HG02642 (cell line): ENCODE measurements around the gene DIAPH2.

Experiments used
- ATAC-seq: cut with Tn5 transposase; IDR thresholded peaks from one replicate; pipeline ENCODE4 v1.9.1; 2021; ENCODE audit warnings: mild to moderate bottlenecking; ENCODE audit not compliant: unreplicated experiment, poor library complexity

The DIAPH2 gene

DNA sequence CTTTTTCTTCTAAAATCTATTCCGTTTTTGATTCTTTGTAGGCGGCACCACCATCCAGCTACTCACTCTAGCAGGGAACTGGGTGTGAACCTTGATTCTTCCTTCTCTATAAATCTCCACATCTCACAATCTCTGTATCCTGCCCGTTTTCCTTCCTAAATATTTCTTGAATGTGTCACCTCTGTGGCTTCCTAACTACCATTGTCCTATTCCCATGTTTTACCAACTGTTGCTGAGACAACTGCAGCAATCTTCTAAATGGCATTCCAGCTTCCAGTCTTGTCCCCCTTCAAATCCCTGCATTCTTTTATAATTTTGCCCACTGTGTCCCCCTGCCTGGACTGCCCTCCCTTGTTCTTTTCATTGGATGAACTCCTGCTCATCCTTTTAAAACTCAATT is 840.4 kb downstream of the DIAPH2 start:
- no peak for ATAC-seq

- ATAC-seq, result no peak
Observed at GRCh38 chrX:97525981-97526380, 841.3 kb downstream of the DIAPH2 start.

- no peak for ATAC-seq
Observed at GRCh38 chrX:97527725-97528124, 843.1 kb downstream of the DIAPH2 start.

DNA sequence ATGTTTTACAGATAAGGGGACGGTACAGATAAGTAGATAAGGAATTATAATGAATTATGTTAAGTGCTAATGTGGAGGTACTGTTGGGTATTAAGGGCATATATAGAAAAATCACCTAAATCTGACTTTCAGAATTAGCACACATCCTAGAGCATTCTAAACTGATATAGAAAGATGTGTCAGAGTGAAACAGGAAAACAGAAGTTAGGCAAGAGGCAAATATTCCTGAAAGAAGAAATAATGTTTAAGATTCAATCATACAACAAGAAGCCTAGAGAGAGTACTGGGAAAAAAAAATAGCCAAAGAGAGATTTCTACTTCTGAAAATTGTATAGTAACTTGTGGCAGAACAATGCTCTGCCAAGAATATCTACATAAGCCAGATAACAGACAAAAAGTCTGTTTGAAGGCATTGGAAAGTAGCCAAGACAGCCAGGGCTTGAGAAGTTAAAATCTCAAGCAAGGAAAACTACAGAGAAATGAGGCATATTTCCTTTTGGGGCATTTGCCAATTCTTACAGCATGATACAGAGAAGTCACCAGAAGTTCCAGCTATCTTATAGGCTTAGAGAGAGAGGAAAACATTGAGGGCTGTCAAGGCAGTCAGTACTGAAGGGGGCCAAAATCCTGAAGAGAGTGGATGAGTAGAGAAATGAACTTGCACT is 845.0 kb downstream of the DIAPH2 start:
- no peak for ATAC-seq

DNA sequence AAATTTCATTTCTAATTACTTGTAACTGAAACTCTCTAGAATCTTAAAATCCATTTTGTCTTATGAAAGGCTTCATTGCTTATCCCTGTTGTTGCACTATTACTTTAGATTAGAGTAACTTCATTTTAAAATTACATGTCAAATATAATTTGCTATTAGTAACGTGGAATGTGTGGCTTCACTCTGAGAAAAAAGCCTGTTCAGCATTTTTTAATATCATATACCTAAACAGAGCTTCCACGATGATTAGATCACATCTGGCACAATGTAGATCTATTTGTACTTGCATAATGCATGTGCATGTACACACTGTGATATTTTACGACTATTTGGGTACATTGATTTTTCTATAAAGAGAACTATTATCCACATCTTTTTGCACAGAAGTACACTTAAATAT is 847.2 kb downstream of the DIAPH2 start:
- ATAC-seq, result no peak

- ATAC-seq, result no peak
Observed at GRCh38 chrX:97538745-97539144, 854.1 kb downstream of the DIAPH2 start.

DNA sequence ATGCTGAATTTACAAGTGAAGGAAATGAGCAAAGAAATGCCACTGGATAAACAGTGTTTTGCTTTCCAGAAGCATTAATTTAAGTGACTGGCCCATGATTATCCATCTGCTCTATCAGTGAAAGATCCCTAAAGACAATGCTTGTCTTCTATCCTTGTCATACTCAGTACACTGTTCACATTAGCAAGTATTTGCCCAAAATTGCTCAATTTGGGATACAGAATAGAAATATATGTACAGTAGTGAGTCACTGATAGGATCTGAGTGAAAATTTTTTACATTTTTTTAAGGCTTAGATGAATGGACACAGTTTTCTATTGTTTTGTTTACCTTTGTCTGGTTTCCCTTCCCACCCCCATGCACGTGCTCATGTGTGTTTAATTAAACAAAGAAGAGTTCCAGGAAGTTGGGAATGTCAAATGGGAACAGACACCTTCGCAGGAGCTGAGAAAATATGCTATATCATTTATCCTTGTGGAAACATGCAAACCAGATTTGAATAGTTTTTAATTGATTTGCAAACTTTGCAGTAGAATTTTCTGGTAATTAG is 855.4 kb downstream of the DIAPH2 start:
- no peak for ATAC-seq

DNA sequence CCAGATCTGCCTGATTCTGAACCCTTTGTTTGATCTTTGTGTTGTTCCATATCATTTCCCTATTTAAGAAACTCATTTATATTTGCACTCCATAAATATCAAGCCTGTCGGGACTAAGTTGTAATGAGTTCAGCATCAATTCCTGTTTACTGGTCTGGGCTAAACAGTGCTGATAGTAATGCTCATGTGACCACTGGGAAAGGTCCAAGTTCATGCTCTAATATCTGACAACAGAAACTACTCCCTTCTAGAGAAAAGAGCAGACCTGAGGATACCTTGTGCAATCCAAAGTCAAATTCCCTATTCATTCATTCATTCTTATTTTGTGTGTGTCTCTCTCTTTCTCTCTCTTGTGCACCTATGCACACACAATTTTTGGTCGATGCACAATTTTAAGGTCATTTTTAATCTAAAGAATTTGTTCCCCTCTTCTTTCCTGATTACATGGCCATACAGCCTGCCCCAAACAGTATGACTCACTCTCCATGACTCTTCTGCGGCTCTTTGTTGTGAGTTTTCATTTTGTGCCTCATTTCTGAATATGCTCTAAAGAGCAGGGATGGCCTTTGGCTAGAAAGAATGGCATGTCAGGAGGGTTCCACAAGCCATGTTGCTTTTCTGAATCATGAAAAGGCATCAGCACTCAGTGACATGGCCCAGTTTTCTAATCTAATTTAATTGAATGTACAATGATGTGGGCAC is 863.4 kb downstream of the DIAPH2 start:
- no peak for ATAC-seq

DNA sequence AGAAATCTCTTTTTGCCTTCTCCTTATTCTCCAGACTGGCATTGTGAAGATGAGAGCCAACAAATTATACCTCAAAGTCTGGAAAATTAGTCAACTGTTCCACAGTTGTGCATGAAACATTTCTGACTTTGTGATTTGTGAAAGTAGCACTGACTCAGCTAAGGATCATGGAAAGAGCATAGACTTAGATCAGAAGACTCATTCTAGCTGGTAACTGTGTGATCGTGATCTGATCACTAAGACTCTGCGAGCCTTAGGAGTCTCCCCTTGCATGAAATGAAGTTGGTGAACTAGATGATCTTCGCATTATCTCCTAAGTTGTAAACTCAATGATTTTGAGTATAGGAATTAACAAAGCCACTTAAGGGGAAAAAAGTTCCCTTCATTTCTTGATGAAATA is 867.2 kb downstream of the DIAPH2 start:
- ATAC-seq, result no peak

DNA sequence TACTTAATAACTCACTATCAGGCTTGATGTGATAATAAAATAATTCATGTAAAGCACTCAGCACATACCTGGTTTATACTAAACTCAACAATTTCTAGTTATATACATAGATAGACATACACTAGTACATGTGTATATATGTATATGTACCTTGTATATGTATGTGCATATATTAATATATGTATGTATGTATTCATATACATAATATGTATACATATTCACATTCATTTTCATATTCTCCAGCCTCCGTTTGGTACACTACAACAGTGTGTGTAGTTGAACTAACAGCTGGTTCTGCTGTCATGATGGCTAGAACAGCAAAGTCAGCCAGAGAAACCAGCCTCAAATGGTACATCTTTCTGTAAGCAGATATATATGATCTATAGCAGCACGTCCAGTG is 869.2 kb downstream of the DIAPH2 start:
- no peak for ATAC-seq

DNA sequence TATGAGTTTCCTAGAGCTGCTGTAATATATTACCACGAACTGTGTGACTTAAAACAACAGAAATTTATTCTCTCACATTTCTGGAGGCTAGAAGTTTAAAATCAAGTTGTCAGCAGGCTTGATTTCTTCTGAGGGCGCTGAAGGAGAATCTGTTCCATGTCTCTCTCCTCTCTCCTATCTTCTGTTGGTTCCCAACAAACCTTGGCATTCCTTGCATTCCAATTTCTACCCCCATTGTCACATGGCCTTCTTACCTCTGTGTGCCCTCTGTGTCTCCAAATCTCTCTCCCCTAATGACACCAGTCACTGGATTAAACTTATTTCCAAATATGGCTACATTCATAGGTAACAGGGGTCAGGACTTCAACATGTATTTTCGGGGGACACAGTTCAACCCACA is 871.7 kb downstream of the DIAPH2 start:
- no peak for ATAC-seq

GRCh38 chrX:97563531-97564133 is 879.0 kb downstream of the DIAPH2 start:
- ATAC-seq, result peak; percentile 99

- no peak for ATAC-seq
Observed at GRCh38 chrX:97564496-97564895, 879.9 kb downstream of the DIAPH2 start.

DNA sequence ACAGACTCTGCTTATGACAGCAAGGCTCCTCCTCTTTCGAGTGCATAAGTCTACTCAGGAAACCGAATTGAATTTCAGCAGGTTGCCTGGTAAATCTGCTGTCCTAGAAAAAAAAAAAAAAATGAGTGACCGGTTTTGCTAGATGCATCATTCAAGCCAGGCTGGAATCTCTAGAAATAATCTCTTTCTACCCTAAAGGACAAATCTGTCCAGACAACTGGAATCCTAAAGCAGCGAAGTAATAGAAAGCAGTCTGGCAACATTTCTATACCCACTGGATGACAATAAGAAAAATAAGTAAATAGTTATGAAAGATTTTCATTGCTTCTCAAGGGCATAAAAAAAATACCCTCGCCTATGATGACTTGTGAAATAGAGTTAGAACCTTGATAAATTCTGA is 902.5 kb downstream of the DIAPH2 start:
- no peak for ATAC-seq

GRCh38 chrX:97594646-97595224 is 910.1 kb downstream of the DIAPH2 start:
- no peak for ATAC-seq

DNA sequence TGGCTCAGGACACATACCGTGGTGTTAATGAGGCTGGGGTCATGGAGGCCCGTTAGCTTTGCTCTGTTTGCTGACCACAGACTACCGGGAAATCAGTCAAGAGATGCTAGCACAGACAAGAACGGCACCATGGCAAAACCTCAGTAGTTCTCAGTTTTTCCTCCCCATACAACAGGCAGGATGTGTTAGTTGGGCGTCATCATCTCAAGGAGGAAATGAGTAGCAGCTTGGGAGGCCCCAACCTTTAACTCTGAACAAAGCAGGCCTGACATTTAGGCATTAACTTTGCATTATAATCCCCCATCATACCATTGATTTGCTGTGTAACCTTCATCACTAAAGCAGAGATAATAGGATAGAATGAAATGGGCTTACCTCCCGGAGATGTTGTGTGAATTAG is 913.3 kb downstream of the DIAPH2 start:
- no peak for ATAC-seq

DNA sequence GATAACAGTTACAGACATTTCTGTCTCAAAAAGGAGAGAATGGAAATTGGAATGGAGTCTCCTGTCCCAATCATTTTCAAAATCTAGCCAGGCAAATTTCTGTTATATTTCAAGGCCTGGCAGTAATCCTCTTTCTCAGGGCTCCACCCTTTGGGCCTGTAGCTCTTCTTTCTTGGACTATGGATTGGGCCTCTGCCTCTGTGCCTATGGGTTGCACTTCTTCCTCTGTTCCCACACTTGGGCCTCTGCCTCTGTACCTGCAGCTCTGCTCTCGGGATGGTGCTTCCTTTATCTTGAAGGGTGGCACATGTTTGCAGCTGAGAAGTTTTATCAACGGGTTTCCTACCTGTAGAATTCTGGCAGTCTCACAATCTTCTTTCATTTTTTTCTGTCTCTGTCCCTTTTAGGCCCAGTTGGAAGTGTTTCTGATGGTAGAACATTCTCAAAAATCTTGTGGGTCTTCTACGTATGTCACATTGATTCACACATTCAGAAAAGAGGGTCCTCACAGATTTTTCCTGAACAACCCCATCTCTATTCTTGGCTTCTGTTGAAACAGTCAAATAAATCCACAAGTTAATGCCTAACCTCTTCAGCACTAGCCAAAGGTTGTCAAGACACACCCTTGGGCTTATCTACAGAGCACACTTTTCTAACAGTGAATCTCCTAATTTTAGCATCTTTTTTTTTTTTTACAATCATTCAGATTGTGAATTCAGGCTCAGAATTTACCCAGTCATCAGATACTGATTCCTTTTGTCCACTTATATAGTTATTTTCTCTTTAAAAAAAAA is 918.0 kb downstream of the DIAPH2 start:
- no peak for ATAC-seq

DNA sequence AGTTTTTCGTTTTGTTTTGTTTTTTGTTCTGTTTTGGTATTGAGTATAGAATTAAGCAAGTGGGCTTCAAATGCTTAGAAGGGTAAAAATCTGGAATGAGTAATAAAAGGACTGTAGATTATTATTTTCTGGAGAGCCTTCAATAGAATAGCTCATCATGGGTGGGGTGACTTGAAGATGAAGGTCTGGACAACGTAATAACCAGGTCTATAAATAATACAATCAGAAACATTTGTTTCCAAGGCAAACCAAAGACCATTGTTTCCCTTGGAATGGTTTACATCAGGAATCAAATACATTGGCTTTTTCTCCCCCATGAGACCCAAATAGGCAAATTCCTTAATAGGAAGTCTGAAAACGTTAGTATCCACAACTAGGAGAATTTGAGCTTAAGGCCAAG is 920.6 kb downstream of the DIAPH2 start:
- no peak for ATAC-seq

- no peak for ATAC-seq
Observed at GRCh38 chrX:97609357-97609756, 924.7 kb downstream of the DIAPH2 start.

GRCh38 chrX:97609938-97610337 is 925.3 kb downstream of the DIAPH2 start:
- ATAC-seq, result no peak
